ENCODE results near the gene ARL10.

- TF ChIP-seq POLR2A (IDR thresholded peaks at IDR 0.05; ENCODE audit: low read depth, low read length) (no peak; the same call in 1 of the 2 replicates), POLR2AphosphoS5 (IDR thresholded peaks at IDR 0.05; ENCODE audit: low read depth, low read length) (no peak), TAF1 (IDR thresholded peaks at IDR 0.05; ENCODE audit: borderline replicate concordance, low read depth, low read length) (no peak)
Observed at GRCh38 chr5:176382721-176383120, 17.4 kb downstream of the ARL10 start.

Measured in GM12892 (cell line).